ENCODE data around the gene NPHP1.
A peak's percentile ranks its signal among the peaks of the same experiment; 100 is the strongest.
"Not testable (repeated sequence)": the region's sequence is repeated elsewhere in the genome, so short reads cannot be mapped to it uniquely, and the experiment has no call there.

The NPHP1 gene

GRCh38 chr2:110103061-110103961, 101.5 kb downstream of the NPHP1 start:
- DNase-seq (ENCODE audit: low spot score), result peak; percentile 54

- DNase-seq (ENCODE audit: low spot score), result peak; percentile 62
Measured at GRCh38 chr2:110101901-110102803, 102.7 kb downstream of the NPHP1 start.

GRCh38 chr2:110101280-110101844, 103.5 kb downstream of the NPHP1 start:
- peak; percentile 90 for DNase-seq (ENCODE audit: low spot score)

GRCh38 chr2:110100880-110101279, 103.9 kb downstream of the NPHP1 start:
- DNase-seq (ENCODE audit: low spot score), result not testable (repeated sequence)

- DNase-seq (ENCODE audit: low spot score), result peak; percentile 50
Measured at GRCh38 chr2:110100480-110100879, 104.3 kb downstream of the NPHP1 start.

- DNase-seq (ENCODE audit: low spot score), result no peak
Measured at GRCh38 chr2:110099471-110100225, 105.2 kb downstream of the NPHP1 start.

GRCh38 chr2:110099038-110099425, 105.8 kb downstream of the NPHP1 start:
- no peak for DNase-seq (ENCODE audit: low spot score)

- no peak for DNase-seq (ENCODE audit: low spot score)
Measured at GRCh38 chr2:110097506-110098220, 107.2 kb downstream of the NPHP1 start.

GRCh38 chr2:110095994-110096633, 108.7 kb downstream of the NPHP1 start:
- peak; percentile 44 for DNase-seq (ENCODE audit: low spot score)

GRCh38 chr2:110094884-110095534, 109.8 kb downstream of the NPHP1 start:
- DNase-seq (ENCODE audit: low spot score), result not testable (repeated sequence)

GRCh38 chr2:110093924-110094323, 110.9 kb downstream of the NPHP1 start:
- DNase-seq (ENCODE audit: low spot score), result not testable (repeated sequence)

GRCh38 chr2:110090164-110090563, 114.6 kb downstream of the NPHP1 start:
- DNase-seq (ENCODE audit: low spot score), result not testable (repeated sequence)

GRCh38 chr2:110083757-110084156, 121.1 kb downstream of the NPHP1 start:
- not testable (repeated sequence) for DNase-seq (ENCODE audit: low spot score)

- not testable (repeated sequence) for DNase-seq (ENCODE audit: low spot score)
Measured at GRCh38 chr2:110083162-110083561, 121.7 kb downstream of the NPHP1 start.

- DNase-seq (ENCODE audit: low spot score), result not testable (repeated sequence)
Measured at GRCh38 chr2:110078104-110078503, 126.7 kb downstream of the NPHP1 start.

GRCh38 chr2:110075896-110076295, 128.9 kb downstream of the NPHP1 start:
- not testable (repeated sequence) for DNase-seq (ENCODE audit: low spot score)

All from left forelimb (tissue), 1 donor.